Occipital lobe (tissue), 2 donors: Measurements from ENCODE around the gene PPP6C. TPM values are rescaled to one million over a fixed set of nuclear protein-coding genes. Genes with fewer than 3 reads are reported as not detected.
"Not testable (repeated sequence)": the region's sequence is repeated elsewhere in the genome, so short reads cannot be mapped to it uniquely, and the experiment has no call there.

Experiments
- DNase-seq: peaks from one replicate; lab custom pipeline; 2025; lab: John Stamatoyannopoulos, UW
- total RNA-seq: library from RNA; depleted of rRNA; stranded (reverse); fragments of >200 nt; gene quantifications from one replicate; pipeline ENCODE4 v1.2.3, GENCODE V29; 2014

Gene PPP6C
- total RNA-seq, 1 donor from 2014 or later = 23.1 TPM

DNA sequence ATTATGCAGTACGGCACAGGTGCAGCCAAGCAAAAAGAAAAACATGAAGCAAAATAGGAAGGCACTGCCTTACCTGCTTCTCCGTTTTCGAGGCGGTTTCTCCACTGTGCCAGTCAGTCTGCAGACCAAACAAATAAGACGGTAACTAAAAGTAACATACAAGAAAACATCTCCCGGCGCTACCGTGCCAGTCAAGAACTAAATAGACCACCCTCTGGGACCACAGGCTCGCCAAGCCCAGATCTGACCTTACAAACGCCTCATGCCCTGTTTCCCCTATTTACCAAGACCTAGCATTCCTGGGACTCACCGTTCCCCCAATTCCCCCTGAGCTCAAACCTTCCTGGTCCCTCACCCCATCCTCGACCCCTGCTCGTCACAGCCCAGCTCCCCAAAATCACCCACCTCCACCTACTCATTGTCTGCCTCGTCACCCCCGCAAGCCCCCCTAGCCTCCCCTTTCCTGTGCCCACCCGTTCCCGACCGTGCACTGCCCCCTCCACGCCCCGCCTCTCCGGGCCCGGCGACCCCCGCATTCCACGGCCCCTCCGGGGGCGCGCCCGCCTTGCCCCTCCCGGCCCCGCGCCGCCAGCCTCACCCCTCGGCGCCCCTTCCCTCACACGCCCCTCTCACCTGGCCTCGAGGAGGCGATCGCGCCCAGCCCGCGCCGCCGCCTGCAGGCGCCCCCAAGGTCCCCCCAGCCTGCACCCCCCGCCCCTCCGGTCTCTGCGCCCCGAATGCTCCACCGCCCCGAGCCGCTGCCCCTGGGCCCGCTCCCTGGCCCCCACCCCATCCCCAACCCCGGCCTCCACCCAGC, 46.8 kb downstream of the PPP6C start:
- no peak for DNase-seq

GRCh38 chr9:125141751-125142150, 47.9 kb downstream of the PPP6C start:
- no peak for DNase-seq

DNA sequence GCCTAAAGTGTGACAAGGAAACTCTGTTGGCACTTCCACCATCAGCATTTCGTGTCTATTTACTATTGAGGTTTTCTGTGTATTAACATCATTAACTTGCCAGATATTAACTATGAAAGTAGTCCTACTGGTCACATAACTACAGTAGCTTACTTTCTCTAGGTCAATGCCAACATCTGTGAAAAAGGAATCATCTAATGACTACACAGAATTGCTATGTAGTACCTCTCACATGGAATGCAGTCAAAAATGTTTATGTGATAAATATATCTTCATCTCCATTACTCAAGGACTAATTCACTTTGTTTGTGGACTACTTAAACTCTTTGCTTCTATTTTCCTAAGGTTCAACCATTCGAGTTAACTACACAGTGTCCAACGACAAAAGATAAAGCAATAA, 48.4 kb downstream of the PPP6C start:
- DNase-seq = no peak

DNA sequence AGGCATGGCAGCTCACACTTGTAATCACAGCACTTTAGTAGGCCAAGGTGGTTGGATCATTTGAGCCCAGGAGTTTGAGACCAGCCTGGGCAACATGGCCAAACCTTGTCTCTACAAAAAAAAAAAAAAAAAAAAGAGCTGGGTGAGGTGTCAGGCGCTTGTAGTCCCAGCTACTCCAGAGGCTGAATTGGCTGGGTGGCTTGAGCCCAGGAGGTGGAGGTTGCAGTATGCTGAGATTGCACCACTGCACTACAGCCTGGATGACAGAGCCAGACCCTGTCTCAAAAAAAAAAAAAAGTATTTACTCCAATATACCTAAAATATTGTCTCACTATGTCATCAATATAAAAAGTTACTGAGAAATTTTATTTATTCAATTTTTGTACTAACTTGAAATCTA, 49.0 kb downstream of the PPP6C start:
- DNase-seq = no peak

GRCh38 chr9:125137200-125137599, 52.4 kb downstream of the PPP6C start:
- no peak for DNase-seq

DNA sequence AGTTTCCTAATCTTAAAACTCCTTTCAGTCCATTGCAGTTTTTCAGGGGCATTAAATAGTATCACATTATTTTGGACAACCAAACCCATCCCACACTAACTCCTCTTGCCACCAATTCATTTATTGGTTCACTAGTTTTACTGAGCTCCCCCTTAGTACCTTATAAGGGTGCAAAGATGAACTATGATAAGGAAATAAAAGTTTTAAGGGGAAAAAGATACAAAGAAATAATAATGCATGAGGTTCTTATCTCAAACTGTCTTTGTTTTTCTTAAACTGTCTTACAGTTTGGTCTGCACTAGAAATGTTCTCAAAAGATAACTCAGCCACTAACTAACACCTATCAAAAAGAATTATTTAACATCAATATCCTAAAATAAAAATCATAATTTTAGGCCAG, 54.6 kb downstream of the PPP6C start:
- no peak for DNase-seq

- DNase-seq = no peak
Observed at GRCh38 chr9:125133403-125134329, 55.9 kb downstream of the PPP6C start.

DNA sequence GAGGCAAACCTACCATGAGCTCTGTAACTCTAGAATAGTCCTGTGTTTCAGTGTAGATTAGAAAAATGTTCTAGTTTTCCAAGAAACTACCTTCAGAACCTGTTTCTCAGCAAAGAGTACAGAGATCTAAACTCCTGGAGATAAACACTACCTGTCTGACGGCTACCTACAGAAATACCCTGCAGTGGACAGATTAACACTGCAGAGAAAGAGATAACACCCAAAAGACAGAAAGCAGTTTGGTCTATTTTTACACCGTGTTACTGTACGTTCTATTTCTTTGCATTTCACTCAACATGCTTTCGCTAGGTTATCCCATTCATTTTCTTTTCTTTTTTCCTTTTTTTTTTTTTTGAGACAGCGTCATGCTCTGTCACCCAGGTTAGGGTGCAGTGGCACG, 57.8 kb downstream of the PPP6C start:
- DNase-seq = no peak

- peak; percentile 83 for DNase-seq
Observed at GRCh38 chr9:125126019-125126746, 63.4 kb downstream of the PPP6C start.

- no peak for DNase-seq
Observed at GRCh38 chr9:125125523-125125922, 64.1 kb downstream of the PPP6C start.

GRCh38 chr9:125121146-125121545, 68.5 kb downstream of the PPP6C start:
- no peak for DNase-seq

GRCh38 chr9:125119643-125120286, 69.8 kb downstream of the PPP6C start:
- peak; percentile 6 for DNase-seq

- DNase-seq = not testable (repeated sequence)
Observed at GRCh38 chr9:125118696-125119095, 70.9 kb downstream of the PPP6C start.

DNA sequence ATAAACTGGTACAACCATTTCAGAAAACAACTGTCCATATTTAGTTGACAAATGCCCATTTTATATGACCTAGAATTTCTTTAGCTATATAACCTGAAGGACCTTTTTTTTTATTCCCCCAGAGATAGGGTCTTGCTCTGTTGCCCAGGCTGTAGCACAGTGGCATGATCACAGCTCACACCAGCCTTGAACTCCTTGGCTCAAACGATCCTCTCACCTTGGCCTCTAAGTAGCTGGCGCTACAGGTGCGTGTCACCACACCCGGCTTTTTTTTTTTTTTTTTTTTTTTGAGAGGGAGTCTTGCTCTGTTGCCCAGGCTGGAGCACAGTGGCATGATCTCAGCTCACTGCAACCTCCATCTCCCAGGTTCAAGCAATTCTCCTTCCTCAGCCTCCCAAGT, 75.1 kb downstream of the PPP6C start:
- DNase-seq = not testable (repeated sequence)

- DNase-seq = no peak
Observed at GRCh38 chr9:125110464-125110863, 79.1 kb downstream of the PPP6C start.

DNA sequence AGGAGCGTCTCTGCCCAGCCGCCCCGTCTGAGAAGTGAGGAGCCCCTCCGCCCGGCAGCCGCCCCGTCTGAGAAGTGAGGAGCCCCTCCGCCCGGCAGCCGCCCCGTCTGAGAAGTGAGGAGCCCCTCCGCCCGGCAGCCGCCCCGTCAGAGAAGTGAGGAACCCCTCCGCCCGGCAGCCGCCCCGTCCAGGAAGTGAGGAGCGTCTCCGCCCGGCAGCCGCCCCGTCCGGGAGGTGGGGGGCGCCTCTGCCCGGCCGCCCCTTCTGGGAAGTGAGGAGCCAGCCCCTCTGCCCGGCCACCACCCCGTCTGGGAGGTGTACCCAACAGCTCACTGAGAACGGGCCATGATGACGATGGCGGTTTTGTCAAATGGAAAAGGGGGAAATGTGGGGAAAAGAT, 81.1 kb downstream of the PPP6C start:
- not testable (repeated sequence) for DNase-seq

- no peak for DNase-seq
Observed at GRCh38 chr9:125106285-125106893, 83.2 kb downstream of the PPP6C start.

GRCh38 chr9:125103770-125104460, 85.7 kb downstream of the PPP6C start:
- DNase-seq = no peak

GRCh38 chr9:125103021-125103420, 86.6 kb downstream of the PPP6C start:
- no peak for DNase-seq

GRCh38 chr9:125100822-125101221, 88.8 kb downstream of the PPP6C start:
- DNase-seq = no peak
